Measurements from ENCODE around the gene TGFBR3.

DNA sequence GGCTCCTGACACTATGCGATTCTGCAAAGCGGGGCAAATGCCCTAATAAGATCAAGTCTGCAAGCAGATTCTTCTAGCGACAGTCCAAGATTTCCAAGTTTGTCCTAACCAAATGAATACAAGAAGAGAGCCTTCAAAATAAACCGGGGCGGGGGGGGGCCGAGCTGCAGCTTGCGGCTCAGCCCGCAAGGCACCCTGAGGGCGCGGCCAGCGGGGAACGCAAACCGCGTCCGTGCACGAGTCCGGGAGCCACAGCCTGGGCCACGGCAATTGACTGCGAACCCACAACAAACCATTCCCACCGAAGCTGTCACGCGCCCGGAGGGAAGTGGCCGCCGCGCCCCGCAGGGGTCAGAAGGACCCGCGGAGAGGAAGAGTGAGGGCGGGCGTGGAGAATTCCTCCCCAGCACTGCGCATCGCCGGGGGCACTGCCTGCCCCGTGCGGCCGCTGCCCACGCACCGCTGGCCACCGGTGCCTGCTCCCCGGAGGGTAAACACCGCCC, 687 bp downstream of the TGFBR3 start:
- TF ChIP-seq EZH2phosphoT487 (conservative IDR thresholded peaks at IDR 0.05; ENCODE audit: low read length): no peak
- TF ChIP-seq, protein P1, sequence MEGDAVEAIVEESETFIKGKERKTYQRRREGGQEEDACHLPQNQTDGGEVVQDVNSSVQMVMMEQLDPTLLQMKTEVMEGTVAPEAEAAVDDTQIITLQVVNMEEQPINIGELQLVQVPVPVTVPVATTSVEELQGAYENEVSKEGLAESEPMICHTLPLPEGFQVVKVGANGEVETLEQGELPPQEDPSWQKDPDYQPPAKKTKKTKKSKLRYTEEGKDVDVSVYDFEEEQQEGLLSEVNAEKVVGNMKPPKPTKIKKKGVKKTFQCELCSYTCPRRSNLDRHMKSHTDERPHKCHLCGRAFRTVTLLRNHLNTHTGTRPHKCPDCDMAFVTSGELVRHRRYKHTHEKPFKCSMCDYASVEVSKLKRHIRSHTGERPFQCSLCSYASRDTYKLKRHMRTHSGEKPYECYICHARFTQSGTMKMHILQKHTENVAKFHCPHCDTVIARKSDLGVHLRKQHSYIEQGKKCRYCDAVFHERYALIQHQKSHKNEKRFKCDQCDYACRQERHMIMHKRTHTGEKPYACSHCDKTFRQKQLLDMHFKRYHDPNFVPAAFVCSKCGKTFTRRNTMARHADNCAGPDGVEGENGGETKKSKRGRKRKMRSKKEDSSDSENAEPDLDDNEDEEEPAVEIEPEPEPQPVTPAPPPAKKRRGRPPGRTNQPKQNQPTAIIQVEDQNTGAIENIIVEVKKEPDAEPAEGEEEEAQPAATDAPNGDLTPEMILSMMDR (IDR thresholded peaks at IDR 0.05; ENCODE audit: insufficient read depth, low read length, poor library complexity, severe bottlenecking): no peak
